H9 (cell line): ENCODE data around the gene LIX1L. TPM values are rescaled to one million over a fixed set of nuclear protein-coding genes. Genes with fewer than 3 reads are reported as not detected.

Experiments
- DNase-seq: peaks from one replicate; pipeline ENCODE4 v3.0.0-alpha.2; 2017
- H2AFZ ChIP-seq: one replicate; pipeline ENCODE4 v1.6.1; 2013; ENCODE audit warnings: mild to moderate bottlenecking, low read length, control low read depth, moderate library complexity
- H2AK5ac ChIP-seq: 2 replicates; pipeline ENCODE4 v1.6.1; 2013; ENCODE audit warnings: low read length, control low read depth, mixed read lengths; ENCODE audit not compliant: insufficient read length
- H2BK120ac ChIP-seq: one replicate; pipeline ENCODE4 v1.6.1; 2013; ENCODE audit warnings: low read depth, mild to moderate bottlenecking, low read length, control low read depth, inconsistent platforms; ENCODE audit not compliant: poor library complexity, severe bottlenecking
- H2BK12ac ChIP-seq: 2 replicates; pipeline ENCODE4 v1.6.1; 2013; ENCODE audit warnings: low read length, control low read depth, mixed read lengths, low read depth; ENCODE audit not compliant: insufficient read length
- H2BK15ac ChIP-seq: 2 replicates; pipeline ENCODE4 v1.6.1; 2013; ENCODE audit warnings: low read depth, low read length, control low read depth
- H2BK20ac ChIP-seq: one replicate; pipeline ENCODE4 v1.6.1; 2013; ENCODE audit warnings: low read depth, mild to moderate bottlenecking, low read length, control low read depth, inconsistent platforms; ENCODE audit not compliant: poor library complexity, severe bottlenecking
- H2BK5ac ChIP-seq: 2 replicates; pipeline ENCODE4 v1.6.1; 2013; ENCODE audit warnings: low read length, control low read depth, mixed read lengths; ENCODE audit not compliant: insufficient read length
- H3K14ac ChIP-seq: 2 replicates; pipeline ENCODE4 v1.6.1; 2013; ENCODE audit warnings: low read length, control low read depth; ENCODE audit not compliant: insufficient read depth
- H3K18ac ChIP-seq: 2 replicates; pipeline ENCODE4 v1.6.1; 2013; ENCODE audit warnings: low read depth, mild to moderate bottlenecking, mixed read lengths, low read length, control low read depth; ENCODE audit not compliant: insufficient read length
- H3K23ac ChIP-seq: 2 replicates; pipeline ENCODE4 v1.6.1; 2013; ENCODE audit warnings: low read length, control low read depth, mixed read lengths, low read depth; ENCODE audit not compliant: insufficient read length
- H3K23me2 ChIP-seq: 2 replicates; pipeline ENCODE4 v1.6.1; 2013; ENCODE audit warnings: low read depth, mild to moderate bottlenecking, mixed read lengths, low read length, control low read depth; ENCODE audit not compliant: insufficient read length, poor library complexity, severe bottlenecking
- H3K27ac ChIP-seq: 2 replicates; pipeline ENCODE4 v1.5.1; 2013; ENCODE audit warnings: low read length, control low read depth, mixed read lengths, low read depth; ENCODE audit not compliant: insufficient read length
- H3K27me3 ChIP-seq: 2 replicates; pipeline ENCODE4 v1.6.1; 2013; ENCODE audit warnings: low read length, control low read depth, inconsistent platforms; ENCODE audit not compliant: insufficient read depth
- H3K4ac ChIP-seq: 2 replicates; pipeline ENCODE4 v1.6.1; 2013; ENCODE audit warnings: low read depth, mild to moderate bottlenecking, control low read depth, inconsistent platforms, low read length, moderate library complexity
- H3K4me1 ChIP-seq: 2 replicates; pipeline ENCODE4 v1.6.1; 2013; ENCODE audit warnings: low read length, control low read depth, inconsistent platforms; ENCODE audit not compliant: insufficient read depth
- H3K4me2 ChIP-seq: 2 replicates; pipeline ENCODE4 v1.6.1; 2013; ENCODE audit warnings: low read length, control low read depth, mixed read lengths; ENCODE audit not compliant: insufficient read length, insufficient read depth
- H3K56ac ChIP-seq: 2 replicates; pipeline ENCODE4 v1.6.1; 2013; ENCODE audit warnings: low read depth, mild to moderate bottlenecking, mixed read lengths, low read length, control low read depth; ENCODE audit not compliant: insufficient read length
- H3K79me1 ChIP-seq: 2 replicates; pipeline ENCODE4 v1.6.1; 2013; ENCODE audit warnings: low read depth, mild to moderate bottlenecking, moderate library complexity, low read length, control low read depth, inconsistent platforms; ENCODE audit not compliant: insufficient read depth, poor library complexity, severe bottlenecking
- H3K79me2 ChIP-seq: 2 replicates; pipeline ENCODE4 v1.6.1; 2013; ENCODE audit warnings: low read length, control low read depth, inconsistent platforms; ENCODE audit not compliant: insufficient read depth
- H3K9ac ChIP-seq: 2 replicates; pipeline ENCODE4 v1.6.1; 2013; ENCODE audit warnings: low read length, control low read depth, mixed read lengths; ENCODE audit not compliant: insufficient read length; ENCODE audit errors: extremely low read depth
- H3K9me3 ChIP-seq: one replicate; pipeline ENCODE4 v1.6.1; 2013; ENCODE audit warnings: low read depth, low read length, inconsistent platforms; ENCODE audit not compliant: control insufficient read depth
- H3T11ph ChIP-seq: one replicate; pipeline ENCODE4 v1.6.1; 2013; ENCODE audit warnings: mild to moderate bottlenecking, low read length, control low read depth, inconsistent platforms
- H4K20me1 ChIP-seq: one replicate; pipeline ENCODE4 v1.6.1; 2013; ENCODE audit not compliant: control insufficient read depth, insufficient read length, insufficient read depth
- H4K5ac ChIP-seq: 2 replicates; pipeline ENCODE4 v1.6.1; 2013; ENCODE audit warnings: low read depth, mild to moderate bottlenecking, mixed read lengths, low read length, control low read depth; ENCODE audit not compliant: insufficient read length
- H4K8ac ChIP-seq: replicated peaks from 2 replicates; pipeline ENCODE4 v1.6.1; 2013; ENCODE audit warnings: low read length, control low read depth, mixed read lengths, low read depth; ENCODE audit not compliant: insufficient read length
- H4K91ac ChIP-seq: 2 replicates; pipeline ENCODE4 v1.6.1; 2013; ENCODE audit warnings: low read depth, mild to moderate bottlenecking, moderate library complexity, mixed read lengths, low read length, control low read depth; ENCODE audit not compliant: insufficient read length
- H3K27ac Mint-ChIP-seq, 3 experiments: 2 replicates in 2 of 3; 3 replicates in 1 of 3; pipeline ENCODE4 v1.8.0; 2020 to 2021; ENCODE audit warnings: mixed read lengths in 3 of 3, mild to moderate bottlenecking in 1 of 3, moderate library complexity in 1 of 3
- H3K27me3 Mint-ChIP-seq: 2 replicates; pipeline ENCODE4 v1.8.0; 2021; ENCODE audit warnings: low read depth, mild to moderate bottlenecking, moderate library complexity, mixed read lengths
- H3K36me3 Mint-ChIP-seq, 3 experiments: 2 replicates in 2 of 3; 3 replicates in 1 of 3; pipeline ENCODE4 v1.8.0; 2020 to 2021; ENCODE audit warnings: low read depth in 3 of 3, mixed read lengths in 3 of 3; ENCODE audit not compliant: insufficient read depth in 1 of 3
- H3K4me1 Mint-ChIP-seq, 2 experiments: 2 replicates each; pipeline ENCODE4 v1.8.0; 2020; ENCODE audit warnings: mixed read lengths in 2 of 2
- H3K4me3 Mint-ChIP-seq, 2 experiments: 2 replicates in 1 of 2; 3 replicates in 1 of 2; pipeline ENCODE4 v1.8.0; 2020 to 2021; ENCODE audit warnings: mild to moderate bottlenecking in 2 of 2, mixed read lengths in 2 of 2, moderate library complexity in 1 of 2
- H3K9me3 Mint-ChIP-seq, 2 experiments: 2 replicates in 1 of 2; 3 replicates in 1 of 2; pipeline ENCODE4 v1.8.0; 2020; ENCODE audit warnings: mild to moderate bottlenecking in 2 of 2, mixed read lengths in 2 of 2, moderate library complexity in 1 of 2
- WGBS: extraction: QIAGEN DNeasy Blood & Tissue Kit; methylation state at CpG from one replicate; pipeline ENCODE4 v1.1.7; 2013; ENCODE audit warnings: missing lambda C conversion rate, low lambda C conversion rate, mixed read lengths; ENCODE audit not compliant: insufficient read length; ENCODE audit errors: extremely low coverage; 5-methylcytosine and 5-hydroxymethylcytosine counted together
- total RNA-seq: library from RNA; stranded (reverse); gene quantifications from 2 replicates; pipeline ENCODE4 v1.2.1, GENCODE V29; 2021
- TF ChIP-seq, protein P1 (sequence below): fragments of 200-600 bp; sonication (generic); conservative IDR thresholded peaks from 3 replicates; pipeline ENCODE4 v1.8.0; 2021; ENCODE audit warnings: antibody characterized with exemption, mild to moderate bottlenecking

Gene LIX1L
- total RNA-seq, 1 experiment from 2014 or later, result 5.9 TPM

DNA sequence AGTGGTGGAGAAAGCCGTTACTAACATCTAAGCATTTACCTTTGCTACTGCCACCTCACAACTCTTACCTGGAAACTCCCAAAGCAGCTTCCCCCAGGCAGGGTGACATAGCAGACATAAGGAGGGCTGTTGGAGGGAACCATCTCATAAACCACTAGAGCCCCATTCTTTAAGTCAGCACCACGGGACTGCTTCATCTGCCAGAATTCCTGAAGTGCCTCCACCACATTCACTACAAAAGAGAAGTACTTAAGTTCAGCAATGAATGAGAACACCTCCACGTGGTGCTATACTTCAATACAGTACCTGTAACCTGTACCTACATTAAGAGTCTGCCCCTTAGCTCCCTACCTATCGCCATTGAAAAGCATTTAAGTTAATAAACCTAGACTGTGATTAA, 10.3 kb downstream of the LIX1L start:
- Mint-ChIP-seq H3K4me1 (peaks cover 16 to 21% of the 10 kb centered on the region in 2 experiments), H3K4me3 (no peak overlapping the region), H3K27ac (no peak overlapping the region; a peak in 1 of 7 replicates), H3K27me3 (no peaks in the 10 kb centered on the region), H3K36me3 (no peaks in the 10 kb centered on the region), H3K9me3 (no peaks in the 10 kb centered on the region)
- DNase-seq, result peak; percentile 50
- H3K27me3 ChIP-seq, result no peaks in the 10 kb centered on the region
- no peak overlapping the region for H2AK5ac ChIP-seq
- H4K20me1 ChIP-seq, result no peaks in the 10 kb centered on the region
- no peaks in the 10 kb centered on the region for H3K23me2 ChIP-seq
- TF ChIP-seq, protein P1, sequence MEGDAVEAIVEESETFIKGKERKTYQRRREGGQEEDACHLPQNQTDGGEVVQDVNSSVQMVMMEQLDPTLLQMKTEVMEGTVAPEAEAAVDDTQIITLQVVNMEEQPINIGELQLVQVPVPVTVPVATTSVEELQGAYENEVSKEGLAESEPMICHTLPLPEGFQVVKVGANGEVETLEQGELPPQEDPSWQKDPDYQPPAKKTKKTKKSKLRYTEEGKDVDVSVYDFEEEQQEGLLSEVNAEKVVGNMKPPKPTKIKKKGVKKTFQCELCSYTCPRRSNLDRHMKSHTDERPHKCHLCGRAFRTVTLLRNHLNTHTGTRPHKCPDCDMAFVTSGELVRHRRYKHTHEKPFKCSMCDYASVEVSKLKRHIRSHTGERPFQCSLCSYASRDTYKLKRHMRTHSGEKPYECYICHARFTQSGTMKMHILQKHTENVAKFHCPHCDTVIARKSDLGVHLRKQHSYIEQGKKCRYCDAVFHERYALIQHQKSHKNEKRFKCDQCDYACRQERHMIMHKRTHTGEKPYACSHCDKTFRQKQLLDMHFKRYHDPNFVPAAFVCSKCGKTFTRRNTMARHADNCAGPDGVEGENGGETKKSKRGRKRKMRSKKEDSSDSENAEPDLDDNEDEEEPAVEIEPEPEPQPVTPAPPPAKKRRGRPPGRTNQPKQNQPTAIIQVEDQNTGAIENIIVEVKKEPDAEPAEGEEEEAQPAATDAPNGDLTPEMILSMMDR, result no peak
- H3T11ph ChIP-seq, result no peak overlapping the region
- no peaks in the 10 kb centered on the region for H3K9me3 ChIP-seq
- no peak overlapping the region for H3K4me2 ChIP-seq
- no peak overlapping the region for H2BK5ac ChIP-seq
- no peak overlapping the region for H3K9ac ChIP-seq
- H3K18ac ChIP-seq, result no peak overlapping the region
- no peak overlapping the region for H2BK15ac ChIP-seq
- H3K23ac ChIP-seq, result no peak overlapping the region
- H4K5ac ChIP-seq, result no peak overlapping the region
- H3K4me1 ChIP-seq, result peaks cover 6% of the 10 kb centered on the region; the same call in 1 of the 2 replicates
- no peak overlapping the region for H2BK120ac ChIP-seq
- no peak overlapping the region for H3K14ac ChIP-seq
- no peak overlapping the region for H2BK20ac ChIP-seq
- H3K27ac ChIP-seq, result no peak overlapping the region
- H2AFZ ChIP-seq, result no peak overlapping the region
- no peaks in the 10 kb centered on the region for H3K79me2 ChIP-seq
- H3K79me1 ChIP-seq, result no peaks in the 10 kb centered on the region
- H2BK12ac ChIP-seq, result no peak overlapping the region
- H3K56ac ChIP-seq, result no peak overlapping the region
- H4K91ac ChIP-seq, result no peak overlapping the region
- no peak overlapping the region for H4K8ac ChIP-seq
- no CpG with 5 or more reads among the region's 4 CpGs for WGBS
- H3K4ac ChIP-seq, result no peak overlapping the region
